Measurements from ENCODE around the gene CCDC89. TPM values are rescaled to one million over a fixed set of nuclear protein-coding genes. Genes with fewer than 3 reads are reported as not detected.
"Not testable (repeated sequence)": the region's sequence is repeated elsewhere in the genome, so short reads cannot be mapped to it uniquely, and the experiment has no call there.

The CCDC89 gene
- polyA plus RNA-seq, 3 donors: 4.4 to 5.7 (median 4.6) TPM

DNA sequence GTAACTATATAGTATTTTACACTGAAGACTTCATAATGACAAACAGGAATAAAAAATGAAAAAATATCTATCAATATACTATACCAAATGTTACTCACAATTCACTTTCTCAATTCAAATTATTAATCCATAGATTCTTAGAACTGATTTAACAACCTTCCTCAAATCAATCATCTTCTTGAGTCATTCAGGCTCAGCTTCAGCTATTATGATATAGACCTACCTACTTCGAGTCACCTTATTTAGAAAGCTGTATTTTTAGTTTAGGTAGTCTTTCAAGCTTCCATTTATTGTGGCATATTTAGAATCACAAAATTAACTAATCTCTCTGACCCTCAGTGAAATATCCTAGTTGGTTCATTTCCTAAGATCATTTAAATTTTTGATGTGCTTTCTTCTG lies 29.2 kb downstream of the CCDC89 start:
- no peak for DNase-seq (ENCODE audit: low read depth in 3 of 3, low spot score in 2 of 3)

DNA sequence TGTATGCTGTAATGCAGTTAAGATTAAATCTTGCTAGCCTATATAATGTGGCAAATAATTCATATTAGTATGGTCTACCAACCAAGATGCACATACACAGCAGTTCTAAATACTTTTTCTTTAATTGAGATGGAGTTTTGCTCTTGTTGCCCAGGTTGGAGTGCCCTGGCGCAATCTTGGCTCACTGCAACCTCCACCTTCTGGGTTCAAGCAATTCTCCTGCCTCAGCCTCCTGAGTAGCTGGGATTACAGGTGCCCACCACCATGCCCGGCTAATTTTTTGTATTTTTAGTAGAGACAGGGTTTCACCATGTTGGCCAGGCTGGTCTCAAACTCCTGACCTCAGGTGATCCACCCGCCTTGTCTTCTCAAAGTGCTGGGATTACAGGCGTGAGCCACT lies 31.7 kb downstream of the CCDC89 start:
- not testable (repeated sequence) for DNase-seq (ENCODE audit: low read depth in 3 of 3, low spot score in 2 of 3)

DNA sequence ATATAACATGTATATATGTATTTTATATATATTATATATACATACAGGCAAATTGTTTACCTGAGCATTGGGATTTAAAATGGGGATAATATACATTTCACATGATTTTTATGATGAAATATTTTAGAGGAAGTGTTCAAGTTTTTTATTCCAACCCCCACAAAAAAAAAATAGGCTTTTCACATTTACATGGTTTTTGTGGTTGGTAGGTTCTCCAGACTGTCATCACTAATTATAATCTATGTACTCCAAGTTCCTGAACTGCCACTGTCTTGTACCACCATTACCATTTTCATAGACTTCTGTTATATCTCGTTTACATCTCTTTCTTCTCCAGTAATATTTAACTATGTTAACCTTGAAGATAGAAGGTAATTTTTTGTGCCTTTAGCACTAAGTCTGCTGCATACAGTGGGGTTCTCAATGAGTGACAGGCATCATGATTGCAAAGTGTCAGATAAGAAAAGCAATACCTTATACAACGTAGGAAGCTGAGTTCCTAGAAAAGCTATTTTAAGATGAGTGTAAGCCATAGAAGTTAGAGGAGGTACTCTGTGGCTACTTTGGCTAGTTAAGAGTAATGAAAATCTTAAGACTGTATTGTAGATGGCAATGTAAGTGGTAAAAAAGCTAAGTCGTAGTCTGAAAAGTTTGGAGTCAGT lies 33.1 kb downstream of the CCDC89 start:
- DNase-seq (ENCODE audit: low read depth in 3 of 3, low spot score in 2 of 3): no peak

DNA sequence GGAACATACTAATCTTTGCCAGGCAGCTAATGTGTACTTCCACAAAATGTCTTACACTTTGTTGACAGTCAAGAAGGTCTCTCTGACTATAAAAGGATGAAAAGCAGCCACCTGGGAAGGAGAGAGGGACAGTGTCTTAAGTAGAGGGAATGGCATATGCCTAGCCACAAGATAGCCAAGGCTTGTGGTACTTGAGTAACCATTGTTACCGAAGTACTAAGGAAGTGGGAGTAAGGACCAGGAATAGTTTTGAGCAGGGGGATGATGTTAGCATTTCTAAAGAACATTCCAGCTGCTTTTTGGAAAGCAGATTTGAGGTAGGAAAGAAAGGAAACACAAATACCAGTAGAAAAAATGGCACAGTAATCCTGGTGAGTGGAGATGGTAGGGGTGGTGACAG lies 34.9 kb downstream of the CCDC89 start:
- DNase-seq (ENCODE audit: low read depth in 3 of 3, low spot score in 2 of 3): no peak

DNA sequence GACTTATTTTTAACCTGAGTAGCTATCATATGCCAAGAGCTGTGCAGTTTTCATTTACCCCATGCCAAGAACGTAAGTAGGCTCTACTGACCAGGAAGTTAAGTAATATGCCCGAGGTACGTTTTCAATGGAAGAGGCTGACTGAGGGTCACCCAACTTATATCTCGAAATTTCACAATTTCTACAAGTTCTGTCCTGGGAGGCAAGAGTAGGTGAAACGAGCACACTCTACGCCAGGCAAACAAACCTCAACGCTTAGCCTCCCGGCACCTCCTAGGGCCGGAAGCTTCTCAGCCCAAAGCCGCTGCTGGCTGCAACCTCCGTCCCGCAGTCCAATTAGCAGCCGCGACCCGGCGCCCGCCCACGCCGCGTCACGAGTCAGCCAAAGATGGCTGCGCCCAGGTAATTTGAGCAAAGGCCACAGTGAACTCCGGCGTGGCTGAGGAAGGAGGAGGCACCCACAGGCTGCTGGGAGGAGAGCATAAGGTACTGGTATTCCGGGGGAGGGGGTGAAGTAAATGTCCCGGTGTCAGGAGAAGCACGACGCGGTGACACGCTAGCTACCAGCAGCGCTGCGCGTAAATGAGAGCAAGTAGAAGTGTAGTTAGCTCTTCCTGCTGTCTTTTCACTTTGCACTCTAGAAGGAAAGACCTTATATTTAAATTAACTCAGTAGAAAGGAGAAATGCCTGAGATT lies 38.2 kb downstream of the CCDC89 start, which contains the start of gene TMEM126A:
TSS of gene TMEM126A (plus strand) at position 364 of the 696 bp plus-strand sequence. CDS start 2,289 bp downstream, outside the sequence.
- peak in 2 of 3 donors; percentile 70 to 79 for DNase-seq (ENCODE audit: low read depth in 3 of 3, low spot score in 2 of 3)

DNA sequence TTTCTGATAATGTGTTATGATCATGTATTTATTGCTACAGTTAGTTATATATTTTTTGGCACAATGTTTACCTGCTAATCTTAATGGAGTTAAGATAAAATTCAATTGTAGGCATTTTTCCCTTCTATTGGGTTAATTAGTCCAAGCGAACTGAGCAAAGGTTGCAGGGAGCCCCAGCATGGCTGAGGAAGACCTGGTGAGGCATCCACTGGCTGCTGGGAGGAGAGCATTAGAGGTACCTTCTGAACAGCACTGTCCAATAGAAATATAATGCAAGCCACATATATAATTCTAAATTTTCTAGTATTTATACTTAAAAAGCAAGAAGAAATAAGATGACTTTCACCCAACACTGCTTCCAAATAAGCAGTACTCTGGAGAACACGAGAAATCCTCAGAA lies 38.9 kb downstream of the CCDC89 start:
- no peak for DNase-seq (ENCODE audit: low read depth in 3 of 3, low spot score in 2 of 3)

DNA sequence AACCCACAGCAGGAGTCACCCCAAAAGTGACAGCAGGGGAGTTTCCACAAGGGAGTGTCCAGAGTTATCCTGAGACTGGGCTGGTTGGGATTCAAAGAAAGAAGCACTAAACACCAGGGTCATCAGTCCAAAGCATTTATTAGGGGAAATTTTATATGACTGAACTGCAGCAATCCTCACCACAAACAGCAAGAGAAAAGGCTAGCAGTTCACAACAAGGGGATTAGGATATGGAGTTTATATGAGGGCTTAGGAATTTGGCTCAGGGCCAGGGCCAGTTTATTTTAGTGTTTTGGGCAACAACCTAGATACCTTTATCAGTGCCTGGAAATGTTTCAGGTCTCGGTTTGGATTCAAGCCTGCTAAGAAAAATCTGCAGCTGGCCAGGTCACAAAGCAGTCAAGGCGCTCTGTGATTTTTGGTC lies 42.8 kb downstream of the CCDC89 start:
- no peak for DNase-seq (ENCODE audit: low read depth in 3 of 3, low spot score in 2 of 3)

DNA sequence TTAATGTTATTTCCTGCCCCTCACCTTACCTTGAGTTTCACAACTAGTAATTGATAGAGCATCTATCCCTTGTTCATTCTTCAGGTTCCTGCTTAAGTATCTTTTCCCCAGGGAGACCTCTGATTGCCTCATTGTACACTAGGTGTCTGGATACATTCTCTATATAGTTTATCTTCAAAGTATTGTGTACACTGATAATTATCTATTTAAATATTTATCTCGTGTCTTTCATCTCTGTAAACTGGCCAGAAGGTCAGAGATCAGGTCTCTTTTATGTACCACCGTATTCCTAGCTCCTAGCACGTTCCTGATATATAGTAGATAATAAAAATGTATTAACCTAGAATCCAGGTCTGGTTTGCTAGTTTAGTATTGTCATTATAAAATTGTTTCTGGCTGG lies 51.2 kb downstream of the CCDC89 start:
- no peak for DNase-seq (ENCODE audit: low read depth in 3 of 3, low spot score in 2 of 3)

Other genes with a start within 250 kb of the CCDC89 start
- gene DLG2, start 58.9 kb downstream of the CCDC89 start, polyA plus RNA-seq (ENCODE audit: insufficient read length in 3 of 3): 10 to 100 TPM; 11.5 to 14.0 (median 13.3) TPM
- 10 to 100 TPM; 70.4 to 75.5 (median 72.2) TPM for gene TMEM126B, start 57.6 kb downstream of the CCDC89 start, polyA plus RNA-seq (ENCODE audit: insufficient read length in 3 of 3)
- gene TMEM126A, start 38.2 kb downstream of the CCDC89 start, polyA plus RNA-seq (ENCODE audit: insufficient read length in 3 of 3): 10 to 100 TPM; 35.1 to 38.9 (median 38.3) TPM
- gene CREBZF, start 21.1 kb downstream of the CCDC89 start, polyA plus RNA-seq (ENCODE audit: insufficient read length in 3 of 3): 100 to 1,000 TPM in 2 of 3 donors, 10 to 100 TPM in 1; 94.2 to 116 (median 103) TPM
- gene SYTL2, start 124.9 kb upstream of the CCDC89 start, polyA plus RNA-seq (ENCODE audit: insufficient read length in 3 of 3): 10 to 100 TPM; 69.4 to 76.6 (median 69.6) TPM
- not detected for gene CCDC83, start 169.2 kb upstream of the CCDC89 start, polyA plus RNA-seq (ENCODE audit: insufficient read length in 3 of 3)